Pancreas (tissue), 10 donors: ENCODE results near the gene BCL11B. TPM values are rescaled to one million over a fixed set of nuclear protein-coding genes. Genes with fewer than 3 reads are reported as not detected.

Experiments used
- ATAC-seq, 4 donors: fragments of 200-7000 bp; cut with Tn5 transposase; one replicate each; pipeline versions ENCODE4 v1.8.0 to v1.9.1; 2020; ENCODE audit warnings: mild to moderate bottlenecking in 4 of 4, moderate library complexity in 4 of 4
- DNase-seq, 6 donors: peaks; one replicate each; pipeline ENCODE4 v3.0.0-alpha.2; 2020
- FAIRE-seq: peaks from 2 replicates; lab custom pipeline; 2012; peaks lifted over from hg19 to GRCh38; lab: Jason Lieb, UNC
- H3K27ac ChIP-seq, 4 donors: fragments of 200-600 bp; sonication (generic); 1 replicate in 3 of 4; 2 replicates in 1 of 4; pipeline versions ENCODE4 v1.5.0 to v1.8.0; 2020
- H3K27me3 ChIP-seq, 4 donors: fragments of 200-600 bp; one replicate each; pipeline ENCODE4 v1.8.0; 2021
- H3K36me3 ChIP-seq, 3 donors: fragments of 200-600 bp; sonication (generic) in 1 of 3; one replicate each; pipeline versions ENCODE4 v1.5.0 to v1.8.0; 2020 to 2021
- H3K4me1 ChIP-seq, 3 donors: fragments of 200-600 bp; one replicate each; pipeline ENCODE4 v1.8.0; 2021
- H3K4me3 ChIP-seq, 4 donors: fragments of 200-600 bp; sonication (generic) in 2 of 4; one replicate each; pipeline versions ENCODE4 v1.5.0 to v1.8.0; 2020 to 2021
- H3K9me3 ChIP-seq, 4 donors: fragments of 200-600 bp; one replicate each; pipeline ENCODE4 v1.8.0; 2021
- WGBS, 2 donors: extraction: QIAGEN DNeasy Blood & Tissue Kit; methylation state at CpG; one replicate each; pipeline ENCODE4 v1.1.7; 2013; 5-methylcytosine and 5-hydroxymethylcytosine counted together
- intact Hi-C, 3 donors: fragments of 100-400 bp; cut with DNase I; formaldehyde crosslinking; loops; one replicate each; pipeline versions ENCODE4 v1.11.1 to v1.14.2; 2022
- polyA plus RNA-seq, 2 donors: library from polyadenylated mRNA; stranded (reverse); fragments of 200-250 nt; gene quantifications; one replicate each; pipeline ENCODE4 v1.2.3, GENCODE V29; 2013
- total RNA-seq, 6 donors: library from RNA; stranded (reverse); fragmentation: NEBNext Ultra II Directional in 4 of 6; extraction: Animal tissue kit (Norgen Biotek cat#: 25700) in 4 of 6; gene quantifications; one replicate each; pipeline versions ENCODE4 v1.2.1 to v1.2.4, GENCODE V29; 2021 to 2023
- TF ChIP-seq, protein P1 (sequence below), 4 donors: fragments of 200-600 bp; sonication (generic) in 3 of 4; IDR thresholded peaks; one replicate each; pipeline versions ENCODE4 v1.5.0 to v1.8.0; 2021; ENCODE audit warnings: antibody characterized with exemption in 4 of 4
- donor health status: healthy with polysubstance abuse.
- donor health status: DM: no; HTN: no; CAD: no; lungs with moderate emphysema.
- donor health status: DM: no; HTN: no; CAD: no.
- donor health status: control.
- donor health status: control.
- donor health status: Bipolar disorder and iron deficiency.
- donor health status: DM: yes; HTN: yes; CAD: no.
- donor health status: DM: no; HTN: no; CAD: no.
- donor health status: DM: no; HTN: no; CAD: no.
- donor health status: DM: yes; HTN: yes; CAD: no.

The BCL11B gene
- total and polyA plus RNA-seq, 8 donors, result 0.04 to 0.47 (median 0.27) TPM

GRCh38 chr14:99226687-99227086 is 45.3 kb downstream of the BCL11B start:
- Histone ChIP-seq H3K36me3 (no peaks in the 10 kb centered on the region), H3K27me3 (no peaks in the 10 kb centered on the region), H3K27ac (no peak overlapping the region), H3K4me1 (peaks cover 0 to 4% (median 0%) of the 10 kb centered on the region in 3 donors), H3K4me3 (no peak overlapping the region), H3K9me3 (no peaks in the 10 kb centered on the region)
- intact Hi-C loops, result no loop called here
- WGBS, 2 donors, result 74 to 75% methylated on average over 4 of the region's 4 CpGs
- TF ChIP-seq, protein P1, sequence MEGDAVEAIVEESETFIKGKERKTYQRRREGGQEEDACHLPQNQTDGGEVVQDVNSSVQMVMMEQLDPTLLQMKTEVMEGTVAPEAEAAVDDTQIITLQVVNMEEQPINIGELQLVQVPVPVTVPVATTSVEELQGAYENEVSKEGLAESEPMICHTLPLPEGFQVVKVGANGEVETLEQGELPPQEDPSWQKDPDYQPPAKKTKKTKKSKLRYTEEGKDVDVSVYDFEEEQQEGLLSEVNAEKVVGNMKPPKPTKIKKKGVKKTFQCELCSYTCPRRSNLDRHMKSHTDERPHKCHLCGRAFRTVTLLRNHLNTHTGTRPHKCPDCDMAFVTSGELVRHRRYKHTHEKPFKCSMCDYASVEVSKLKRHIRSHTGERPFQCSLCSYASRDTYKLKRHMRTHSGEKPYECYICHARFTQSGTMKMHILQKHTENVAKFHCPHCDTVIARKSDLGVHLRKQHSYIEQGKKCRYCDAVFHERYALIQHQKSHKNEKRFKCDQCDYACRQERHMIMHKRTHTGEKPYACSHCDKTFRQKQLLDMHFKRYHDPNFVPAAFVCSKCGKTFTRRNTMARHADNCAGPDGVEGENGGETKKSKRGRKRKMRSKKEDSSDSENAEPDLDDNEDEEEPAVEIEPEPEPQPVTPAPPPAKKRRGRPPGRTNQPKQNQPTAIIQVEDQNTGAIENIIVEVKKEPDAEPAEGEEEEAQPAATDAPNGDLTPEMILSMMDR (IDR thresholded peaks at IDR 0.05), result no peak
- DNase-seq (no peak), FAIRE-seq (no peak), ATAC-seq (peak in 2 of 4 donors; percentile 42 to 63)

DNA sequence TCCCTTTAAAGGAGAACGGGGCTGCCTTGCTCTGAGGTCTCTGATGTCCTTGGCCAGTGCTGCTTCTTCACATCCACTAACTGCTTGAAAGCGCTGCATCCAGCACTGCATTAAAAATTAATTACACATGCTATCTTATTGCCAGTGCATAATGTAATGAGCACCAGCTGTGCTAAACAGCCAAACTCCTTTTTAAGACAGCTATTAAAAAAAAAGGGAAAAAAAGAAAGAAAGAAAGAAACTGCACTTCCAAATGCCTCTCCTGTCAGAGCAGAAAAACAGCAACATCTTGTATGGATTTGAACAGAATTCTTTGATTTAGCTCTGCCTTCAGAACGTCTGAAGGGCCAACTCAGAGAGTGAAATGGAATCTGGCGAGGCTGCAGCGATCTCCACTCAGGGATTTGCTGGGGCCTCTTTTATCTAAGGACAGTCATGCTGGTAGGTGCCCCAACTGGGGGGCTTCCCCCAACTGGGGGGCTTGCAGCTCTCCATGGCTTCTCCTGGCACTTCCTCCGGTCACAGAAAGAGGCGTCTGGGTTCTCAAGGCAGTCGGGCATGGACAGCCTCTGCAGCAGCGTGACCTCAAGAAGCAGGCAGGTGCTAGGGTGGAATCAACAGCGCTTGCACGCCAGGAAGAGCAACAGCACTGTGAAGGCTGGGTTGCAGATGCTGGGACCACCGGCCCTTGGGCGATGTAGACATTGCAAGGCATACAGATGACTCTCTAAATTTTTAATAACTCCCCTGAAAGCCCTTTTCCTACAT is 46.4 kb downstream of the BCL11B start:
- TF ChIP-seq, protein P1 (IDR thresholded peaks at IDR 0.05), result no peak
- 81 to 88% methylated on average over 13 of the region's 13 CpGs for whole genome bisulfite sequencing, 2 donors
- no peak for FAIRE-seq

GRCh38 chr14:99224948-99225347 is 47.0 kb downstream of the BCL11B start:
- no peak overlapping the region for H3K4me3 ChIP-seq
- ATAC-seq (no peak), FAIRE-seq (no peak), DNase-seq (no peak)
- H3K9me3 ChIP-seq, result no peaks in the 10 kb centered on the region
- H3K27ac ChIP-seq, result no peak overlapping the region
- H3K36me3 ChIP-seq, result no peaks in the 10 kb centered on the region
- peaks cover 0 to 4% (median 0%) of the 10 kb centered on the region in 3 donors for H3K4me1 ChIP-seq
- intact Hi-C loops, result no loop called here
- no peaks in the 10 kb centered on the region for H3K27me3 ChIP-seq
- WGBS, 2 donors, result 72 to 93% methylated on average over 3 of the region's 3 CpGs
- TF ChIP-seq, protein P1 (IDR thresholded peaks at IDR 0.05), result no peak

More for the DNA sequence above, 46.4 kb downstream of the BCL11B start:
- DNase-seq, result no peak
- no peaks in the 10 kb centered on the region for H3K36me3 ChIP-seq
- H3K9me3 ChIP-seq, result no peaks in the 10 kb centered on the region
- no peaks in the 10 kb centered on the region for H3K27me3 ChIP-seq
- H3K4me1 ChIP-seq, result peaks cover 0 to 4% (median 0%) of the 10 kb centered on the region in 3 donors
- no peak for ATAC-seq
- intact Hi-C loops, result no loop called here
- no peak overlapping the region for H3K4me3 ChIP-seq
- no peak overlapping the region for H3K27ac ChIP-seq

- DNase-seq (no peak), ATAC-seq (no peak), FAIRE-seq (no peak)
- H3K27ac ChIP-seq, result no peak overlapping the region
- H3K36me3 ChIP-seq, result no peaks in the 10 kb centered on the region
- WGBS, 2 donors, result 74 to 83% methylated on average over 12 of the region's 12 CpGs
- no peaks in the 10 kb centered on the region for H3K9me3 ChIP-seq
- no peaks in the 10 kb centered on the region for H3K27me3 ChIP-seq
- intact Hi-C loops, result no loop called here
- H3K4me1 ChIP-seq, result peaks cover 0 to 4% (median 0%) of the 10 kb centered on the region in 3 donors
- H3K4me3 ChIP-seq, result no peak overlapping the region
- TF ChIP-seq, protein P1 (IDR thresholded peaks at IDR 0.05), result no peak
Observed at GRCh38 chr14:99224116-99224910, 47.7 kb downstream of the BCL11B start.
